ENCODE data around the gene RBBP8NL.

Gene RBBP8NL

DNA sequence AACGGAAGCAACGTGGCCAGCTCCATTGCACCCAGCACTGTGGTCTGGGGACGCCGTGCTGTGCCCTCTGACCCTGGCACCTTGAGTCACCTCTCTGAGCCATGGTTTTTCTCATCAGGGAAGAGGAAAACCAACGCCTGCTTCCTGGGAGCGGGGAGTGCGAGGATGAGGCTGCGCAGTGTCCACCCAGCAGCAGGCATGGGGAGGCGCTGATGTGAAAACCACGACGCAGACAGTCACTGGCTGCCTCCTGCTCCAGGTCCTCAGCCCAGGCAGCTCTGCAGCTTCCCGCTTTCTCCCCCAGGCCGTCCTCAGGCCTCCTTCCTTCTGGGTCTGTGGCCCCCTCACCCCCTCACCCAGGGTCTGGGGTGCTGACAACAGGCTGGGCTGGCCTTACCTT lies 34.5 kb upstream of the RBBP8NL start:
- no peak for DNase-seq

- DNase-seq, result no peak
Measured at GRCh38 chr20:62461157-62461556, 33.8 kb upstream of the RBBP8NL start.

DNA sequence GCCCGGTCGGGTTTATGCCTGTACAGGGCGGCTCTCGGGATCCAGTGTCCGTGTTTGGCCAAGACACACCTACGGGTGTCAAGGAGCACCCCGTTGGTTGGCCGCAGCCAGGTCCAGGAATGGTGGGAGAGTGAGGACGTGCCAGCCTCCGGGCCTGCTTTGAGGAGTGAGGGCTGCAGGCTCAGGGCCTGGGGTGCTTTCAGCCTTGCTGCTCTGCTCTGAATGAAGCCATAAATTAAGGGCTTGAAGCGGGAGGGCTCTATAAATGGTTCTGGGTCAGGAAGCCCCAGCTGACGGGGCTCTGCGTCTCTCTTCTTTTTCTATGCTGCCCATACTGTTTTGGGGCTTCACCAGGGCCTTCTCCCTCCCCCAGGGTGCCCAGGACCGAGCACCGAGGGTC lies 33.3 kb upstream of the RBBP8NL start:
- DNase-seq, result no peak

GRCh38 chr20:62459488-62459887 lies 32.1 kb upstream of the RBBP8NL start:
- DNase-seq, result no peak

GRCh38 chr20:62458275-62459251 lies 31.2 kb upstream of the RBBP8NL start:
- no peak for DNase-seq

GRCh38 chr20:62457831-62458230 lies 30.5 kb upstream of the RBBP8NL start:
- DNase-seq, result no peak

DNA sequence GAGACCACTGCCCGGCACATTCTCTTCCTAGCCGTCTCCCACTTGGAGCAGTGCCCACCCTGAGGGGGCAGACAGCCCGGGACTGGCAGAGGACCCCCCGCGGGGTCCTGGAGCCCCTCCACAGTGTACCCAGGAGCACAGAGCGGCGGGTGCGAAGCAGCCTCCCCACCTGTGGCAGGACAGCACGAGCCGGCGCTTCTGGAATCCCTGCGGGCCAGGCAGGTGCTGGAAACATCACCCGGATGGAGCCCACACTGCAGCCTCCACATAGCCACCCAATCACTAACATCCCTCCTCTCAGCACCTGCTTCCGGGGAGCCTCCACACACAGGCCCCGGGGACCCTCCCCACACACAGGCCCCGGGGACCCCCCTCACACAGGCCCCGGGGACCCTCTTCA lies 29.8 kb upstream of the RBBP8NL start:
- DNase-seq, result no peak

DNA sequence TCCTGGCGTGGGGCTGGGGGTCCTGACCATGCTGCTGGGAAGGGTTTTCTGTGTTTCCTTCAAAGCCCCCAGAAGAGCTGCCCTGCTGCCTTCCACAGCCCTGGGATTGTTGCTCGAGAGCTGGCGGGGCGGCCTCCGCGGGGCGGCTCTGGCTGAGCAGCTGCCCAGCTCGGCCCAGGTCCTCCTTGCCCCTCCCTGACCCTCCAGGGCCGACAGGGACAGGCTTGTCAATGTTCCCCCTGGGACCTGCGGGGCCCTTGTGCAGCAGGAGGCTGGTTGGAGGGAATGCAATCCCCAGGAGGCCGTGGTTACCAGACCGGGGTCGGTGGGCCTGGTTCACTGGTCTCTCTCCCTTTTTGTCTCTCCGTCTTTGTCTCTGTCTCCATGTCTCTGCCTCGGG lies 28.6 kb upstream of the RBBP8NL start:
- no peak for DNase-seq

GRCh38 chr20:62454904-62455636 lies 27.7 kb upstream of the RBBP8NL start:
- no peak for DNase-seq

GRCh38 chr20:62453186-62453808 lies 26.0 kb upstream of the RBBP8NL start:
- no peak for DNase-seq

DNA sequence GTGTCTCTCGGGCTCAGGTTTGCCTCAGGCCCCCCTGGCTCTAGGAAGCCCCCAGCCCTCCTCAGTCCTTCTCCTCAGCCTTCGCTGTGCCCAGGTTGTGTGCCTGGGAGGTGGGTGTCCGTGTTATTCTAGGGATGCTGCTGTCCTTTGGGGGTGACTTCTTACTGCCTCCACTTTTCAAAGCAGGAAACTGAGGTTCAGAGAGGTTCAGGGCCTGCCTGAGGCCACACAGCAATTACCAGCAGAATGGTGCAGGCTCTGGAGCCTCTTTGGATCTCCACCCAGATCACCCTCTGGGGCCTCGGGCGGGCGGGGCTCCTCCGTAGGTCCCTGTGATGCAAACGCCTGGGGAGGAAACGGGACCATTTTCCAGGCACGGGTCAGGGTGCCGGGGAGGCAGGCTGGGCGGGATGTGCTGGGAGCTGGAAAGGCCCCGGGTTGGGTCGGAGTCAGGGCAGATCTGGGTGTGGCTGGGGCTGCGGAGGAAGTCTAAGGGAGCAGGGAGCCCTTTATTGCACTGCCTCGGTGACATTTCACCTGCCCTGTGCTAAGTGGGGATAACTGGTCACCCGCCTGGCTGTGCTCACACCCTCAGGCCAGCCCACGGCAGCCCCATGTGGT lies 25.2 kb upstream of the RBBP8NL start:
- DNase-seq, result no peak

- DNase-seq, result no peak
Measured at GRCh38 chr20:62451970-62452369, 24.6 kb upstream of the RBBP8NL start.

GRCh38 chr20:62451156-62451767 lies 23.9 kb upstream of the RBBP8NL start:
- no peak for DNase-seq

- no peak for DNase-seq
Measured at GRCh38 chr20:62449951-62450691, 22.8 kb upstream of the RBBP8NL start.

GRCh38 chr20:62448788-62449187 lies 21.4 kb upstream of the RBBP8NL start:
- no peak for DNase-seq

DNA sequence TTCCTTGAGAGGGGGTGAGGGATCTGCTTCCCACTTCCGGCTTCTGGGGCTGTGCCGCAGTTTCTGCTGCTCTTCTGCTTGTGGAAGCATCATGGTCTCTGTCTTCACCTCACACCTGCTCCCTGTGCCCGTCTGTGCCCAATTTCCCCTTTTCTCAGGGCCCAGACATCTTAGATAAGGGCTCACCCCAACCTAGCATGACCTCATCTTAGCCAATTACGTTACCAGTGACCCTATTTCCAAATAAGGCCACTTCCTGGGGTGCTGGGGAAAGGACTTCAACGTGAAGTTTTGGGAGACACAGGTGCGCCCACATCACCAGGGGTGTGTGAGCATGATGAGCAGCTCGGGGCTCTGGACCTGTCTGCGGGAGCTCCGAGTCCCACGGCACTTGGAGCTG lies 20.7 kb upstream of the RBBP8NL start:
- no peak for DNase-seq

DNA sequence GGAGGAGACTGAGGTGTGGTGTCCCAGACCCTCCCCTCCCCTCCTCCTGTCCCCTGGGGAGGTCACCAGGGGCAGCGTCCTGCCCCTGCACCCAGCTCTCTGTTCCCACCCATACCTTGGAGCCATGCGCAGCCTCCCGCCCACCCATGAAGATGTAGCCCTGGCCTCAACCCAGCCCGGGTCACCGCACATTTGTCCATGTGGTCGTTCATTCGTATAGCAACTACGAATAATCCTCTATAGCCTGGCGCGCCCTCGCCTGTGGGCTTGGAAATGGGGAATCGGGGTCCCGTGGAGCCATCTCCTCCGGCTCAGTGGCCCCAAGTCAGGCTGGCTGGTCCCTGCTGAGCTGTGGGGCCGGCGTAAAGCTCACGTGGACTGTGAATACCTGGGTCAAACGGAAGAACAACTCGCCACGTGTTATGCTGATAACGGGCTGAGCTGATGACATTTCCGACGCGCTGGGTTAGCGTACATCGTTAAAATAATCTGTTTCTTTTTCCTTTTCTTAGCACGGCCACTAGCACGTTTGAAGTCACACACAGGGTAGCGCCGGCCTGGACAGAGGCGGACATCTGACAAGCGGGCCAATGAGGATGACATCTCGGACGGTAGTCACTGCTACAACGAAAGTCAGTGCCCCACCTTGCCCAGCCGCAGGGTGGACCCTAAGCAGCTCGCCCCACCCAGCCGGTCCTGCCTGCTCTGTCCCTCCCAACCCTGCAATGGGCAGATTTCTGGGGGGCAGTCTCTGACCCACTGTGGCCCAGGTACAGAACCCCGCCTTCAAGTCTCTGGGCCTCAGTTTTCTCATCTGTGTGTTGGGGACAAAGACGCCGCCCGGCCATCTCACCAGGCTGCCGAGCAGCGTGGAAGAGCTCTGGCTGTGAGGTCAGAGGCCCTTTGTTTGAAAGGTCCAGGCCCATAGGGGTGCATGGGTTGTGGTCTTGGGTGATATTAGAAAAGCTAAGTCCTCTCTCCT lies 19.8 kb upstream of the RBBP8NL start:
- DNase-seq, result no peak

DNA sequence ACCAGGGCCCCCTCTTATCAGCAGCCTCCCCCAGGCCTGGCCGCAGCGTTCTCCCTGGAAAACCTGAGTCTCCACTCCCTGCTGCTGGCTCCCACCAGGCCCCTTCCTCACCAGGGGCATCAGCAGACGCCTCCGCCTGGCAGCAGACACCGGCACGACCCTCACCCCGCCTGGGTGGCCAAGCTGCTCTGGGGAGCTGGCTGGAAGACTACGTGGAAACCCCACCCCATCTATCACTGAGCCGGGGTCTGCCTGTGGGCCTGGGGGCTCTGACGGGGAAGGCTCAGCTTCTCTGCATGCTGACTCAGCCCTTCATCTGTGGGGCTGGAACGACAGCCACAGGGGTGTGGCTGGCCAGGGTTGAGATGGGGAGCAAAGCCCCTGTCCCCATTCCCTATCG lies 19.1 kb upstream of the RBBP8NL start:
- no peak for DNase-seq

DNA sequence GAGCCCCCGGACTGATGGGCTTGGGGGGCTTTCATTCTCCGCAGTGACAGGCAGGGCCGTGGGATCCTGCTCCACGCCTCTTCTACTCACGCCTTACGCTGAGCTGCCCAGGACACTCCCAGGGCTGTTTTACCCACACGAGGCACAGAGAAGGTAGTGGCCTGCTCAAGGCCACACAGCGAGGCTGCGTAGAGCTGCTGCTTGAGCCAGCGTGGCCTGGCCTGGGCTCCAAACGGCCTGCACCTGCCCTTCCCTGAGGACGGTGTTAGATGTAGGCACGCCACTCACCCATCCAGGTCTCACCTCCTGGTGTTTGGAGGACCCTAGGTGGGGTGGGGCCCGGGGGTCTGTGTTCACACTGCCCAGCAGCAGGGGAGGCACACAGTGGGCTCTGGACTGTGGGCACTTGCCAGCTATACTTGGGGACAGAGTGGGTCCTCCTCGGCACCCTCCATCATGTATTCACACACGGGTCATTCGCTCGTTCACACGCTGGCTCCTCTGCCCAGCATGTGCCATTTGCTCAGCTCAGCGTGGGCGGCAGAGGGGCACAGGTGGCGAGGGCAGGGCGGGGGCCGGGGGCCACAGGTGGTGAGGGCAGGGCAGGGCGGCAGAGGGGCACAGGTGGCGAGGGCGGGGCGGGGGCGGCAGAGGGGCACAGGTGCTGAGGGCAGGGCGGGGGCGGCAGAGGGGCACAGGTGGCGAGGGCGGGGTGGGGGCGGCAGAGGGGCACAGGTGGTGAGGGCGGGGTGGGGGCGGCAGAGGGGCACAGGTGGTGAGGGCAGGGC lies 18.4 kb upstream of the RBBP8NL start:
- DNase-seq, result no peak

DNA sequence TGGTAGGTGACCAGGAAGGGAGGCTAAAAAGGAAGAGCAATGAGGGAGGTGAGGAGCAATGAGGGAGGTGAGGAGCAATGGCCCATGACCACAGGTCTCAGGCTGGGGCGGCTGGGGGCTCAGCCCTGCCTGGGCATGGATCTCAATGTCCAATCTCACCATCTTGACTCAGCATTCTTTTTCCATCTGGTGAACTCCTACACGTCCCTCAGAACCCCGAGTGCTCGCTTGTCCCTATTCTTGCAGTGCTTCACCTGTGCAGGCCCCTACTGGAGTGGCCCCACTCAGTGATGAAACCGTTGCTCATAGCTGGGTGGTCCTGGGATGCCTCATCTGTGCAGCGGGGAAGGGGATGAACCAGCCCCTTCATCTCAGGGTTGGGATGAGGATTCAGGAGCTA lies 16.9 kb upstream of the RBBP8NL start:
- DNase-seq, result no peak
